GM12872 (cell line): ENCODE measurements around the gene IKZF3.

Experiments
- TF ChIP-seq, protein P1 (sequence below): IDR thresholded peaks from 3 replicates; pipeline ENCODE4 v1.5.1; 2011; ENCODE audit warnings: low read depth, mild to moderate bottlenecking, low read length, moderate library complexity; ENCODE audit not compliant: insufficient read depth

Gene IKZF3

DNA sequence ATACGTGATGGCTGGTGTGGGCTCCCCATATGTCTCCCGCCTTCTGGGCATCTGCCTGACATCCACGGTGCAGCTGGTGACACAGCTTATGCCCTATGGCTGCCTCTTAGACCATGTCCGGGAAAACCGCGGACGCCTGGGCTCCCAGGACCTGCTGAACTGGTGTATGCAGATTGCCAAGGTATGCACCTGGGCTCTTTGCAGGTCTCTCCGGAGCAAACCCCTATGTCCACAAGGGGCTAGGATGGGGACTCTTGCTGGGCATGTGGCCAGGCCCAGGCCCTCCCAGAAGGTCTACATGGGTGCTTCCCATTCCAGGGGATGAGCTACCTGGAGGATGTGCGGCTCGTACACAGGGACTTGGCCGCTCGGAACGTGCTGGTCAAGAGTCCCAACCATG lies 139.4 kb downstream of the IKZF3 start:
- TF ChIP-seq, protein P1, sequence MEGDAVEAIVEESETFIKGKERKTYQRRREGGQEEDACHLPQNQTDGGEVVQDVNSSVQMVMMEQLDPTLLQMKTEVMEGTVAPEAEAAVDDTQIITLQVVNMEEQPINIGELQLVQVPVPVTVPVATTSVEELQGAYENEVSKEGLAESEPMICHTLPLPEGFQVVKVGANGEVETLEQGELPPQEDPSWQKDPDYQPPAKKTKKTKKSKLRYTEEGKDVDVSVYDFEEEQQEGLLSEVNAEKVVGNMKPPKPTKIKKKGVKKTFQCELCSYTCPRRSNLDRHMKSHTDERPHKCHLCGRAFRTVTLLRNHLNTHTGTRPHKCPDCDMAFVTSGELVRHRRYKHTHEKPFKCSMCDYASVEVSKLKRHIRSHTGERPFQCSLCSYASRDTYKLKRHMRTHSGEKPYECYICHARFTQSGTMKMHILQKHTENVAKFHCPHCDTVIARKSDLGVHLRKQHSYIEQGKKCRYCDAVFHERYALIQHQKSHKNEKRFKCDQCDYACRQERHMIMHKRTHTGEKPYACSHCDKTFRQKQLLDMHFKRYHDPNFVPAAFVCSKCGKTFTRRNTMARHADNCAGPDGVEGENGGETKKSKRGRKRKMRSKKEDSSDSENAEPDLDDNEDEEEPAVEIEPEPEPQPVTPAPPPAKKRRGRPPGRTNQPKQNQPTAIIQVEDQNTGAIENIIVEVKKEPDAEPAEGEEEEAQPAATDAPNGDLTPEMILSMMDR = no peak

DNA sequence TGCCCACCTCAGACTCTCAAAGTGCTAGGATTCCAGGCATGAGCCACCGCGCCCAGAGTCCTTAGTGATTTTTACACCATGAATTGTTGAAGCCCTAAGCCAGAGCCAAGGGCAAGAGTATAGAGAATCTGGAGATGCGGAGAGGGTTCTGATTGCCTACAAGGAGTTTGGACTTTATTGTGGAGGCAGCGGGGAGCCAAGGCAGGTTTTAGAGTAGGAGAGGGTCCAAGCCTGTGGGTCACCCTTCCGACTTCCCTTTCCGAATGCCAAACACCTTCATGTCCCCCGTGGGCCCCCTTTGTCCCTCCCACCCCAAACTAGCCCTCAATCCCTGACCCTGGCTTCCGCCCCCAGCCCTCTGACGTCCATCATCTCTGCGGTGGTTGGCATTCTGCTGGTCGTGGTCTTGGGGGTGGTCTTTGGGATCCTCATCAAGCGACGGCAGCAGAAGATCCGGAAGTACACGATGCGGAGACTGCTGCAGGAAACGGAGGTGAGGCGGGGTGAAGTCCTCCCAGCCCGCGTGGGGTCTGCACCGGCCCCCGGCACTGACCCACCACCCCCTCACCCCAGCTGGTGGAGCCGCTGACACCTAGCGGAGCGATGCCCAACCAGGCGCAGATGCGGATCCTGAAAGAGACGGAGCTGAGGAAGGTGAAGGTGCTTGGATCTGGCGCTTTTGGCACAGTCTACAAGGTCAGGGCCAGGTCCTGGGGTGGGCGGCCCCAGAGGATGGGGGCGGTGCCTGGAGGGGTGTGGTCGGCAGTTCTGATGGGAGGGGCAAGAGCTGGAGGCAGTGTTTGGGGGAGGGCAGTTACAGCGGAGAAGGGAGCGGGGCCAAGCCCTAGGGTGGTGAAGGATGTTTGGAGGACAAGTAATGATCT lies 140.9 kb downstream of the IKZF3 start:
- TF ChIP-seq, protein P1 = no peak

DNA sequence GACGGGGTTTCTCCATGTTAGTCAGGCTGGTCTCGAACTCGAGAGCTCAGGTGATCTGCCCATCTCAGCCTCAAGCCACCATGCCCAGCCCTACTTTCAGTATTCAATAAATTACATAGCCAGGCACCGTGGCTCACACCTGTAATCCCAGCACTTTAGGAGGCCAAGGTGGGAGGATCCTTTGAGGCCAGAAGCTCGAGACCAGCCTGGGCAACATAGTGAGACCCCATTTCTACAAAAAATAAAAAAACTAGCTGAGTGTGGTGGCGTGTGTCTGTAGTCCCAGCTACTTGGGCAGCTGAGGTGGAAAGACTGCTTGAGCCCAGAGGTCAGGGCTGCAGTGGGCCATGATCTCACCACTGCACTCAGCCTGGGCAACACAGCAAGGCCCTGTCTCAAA lies 142.0 kb downstream of the IKZF3 start:
- TF ChIP-seq, protein P1 = no peak

DNA sequence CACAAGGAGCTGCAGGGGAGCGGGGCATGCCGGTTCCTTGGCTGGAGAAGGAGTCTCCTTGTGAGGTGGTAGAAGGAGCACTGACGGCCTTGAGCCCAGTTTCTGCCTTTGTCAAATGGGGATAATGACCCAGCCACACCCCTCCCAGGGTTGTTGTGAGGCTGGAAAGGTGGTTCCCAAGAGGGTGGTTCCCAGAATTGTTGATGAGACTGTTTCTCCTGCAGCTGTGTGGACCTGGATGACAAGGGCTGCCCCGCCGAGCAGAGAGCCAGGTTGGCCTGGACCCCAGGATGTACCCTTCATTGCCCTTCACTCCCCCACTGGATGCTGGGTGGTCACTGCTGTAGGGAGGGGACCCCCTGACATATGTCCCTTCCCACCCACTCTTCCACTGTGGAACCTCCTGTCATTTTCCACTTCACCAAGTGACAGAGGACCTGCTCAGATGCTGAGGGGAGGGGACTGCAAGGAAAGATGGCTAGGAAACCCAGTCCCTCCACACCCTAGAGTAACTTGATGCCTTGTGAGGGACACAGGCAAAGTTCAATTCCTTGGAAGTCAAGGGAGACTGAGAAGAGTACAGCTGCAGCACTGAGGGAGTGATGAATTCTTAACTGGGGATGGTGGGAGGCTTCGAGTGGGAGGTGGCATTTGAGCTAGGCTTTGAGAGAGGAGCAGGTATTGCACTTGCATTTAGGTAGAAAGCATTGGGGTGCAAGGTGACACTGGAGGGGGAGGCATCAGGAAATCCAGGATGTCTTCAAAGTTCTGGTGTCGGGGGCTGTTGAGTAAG lies 144.4 kb downstream of the IKZF3 start:
- TF ChIP-seq, protein P1 = no peak

DNA sequence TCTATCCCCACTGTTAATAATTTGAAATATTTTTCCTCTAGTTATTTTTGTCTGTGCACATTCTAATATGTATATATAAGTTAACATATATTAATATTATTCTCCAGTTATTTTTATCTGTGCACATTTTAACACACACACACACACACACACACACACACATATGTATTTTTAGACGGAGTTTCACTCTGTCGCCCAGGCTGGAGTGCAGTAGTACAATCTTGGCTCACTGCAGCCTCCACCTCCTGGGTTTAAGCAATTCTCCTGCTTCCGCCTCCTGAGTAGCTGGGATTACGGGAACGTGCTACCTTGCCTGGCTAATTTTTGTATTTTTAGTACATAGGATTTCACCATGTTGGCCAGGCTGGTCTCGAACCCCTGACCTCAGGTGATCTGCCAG lies 146.5 kb downstream of the IKZF3 start:
- TF ChIP-seq, protein P1 = no peak

DNA sequence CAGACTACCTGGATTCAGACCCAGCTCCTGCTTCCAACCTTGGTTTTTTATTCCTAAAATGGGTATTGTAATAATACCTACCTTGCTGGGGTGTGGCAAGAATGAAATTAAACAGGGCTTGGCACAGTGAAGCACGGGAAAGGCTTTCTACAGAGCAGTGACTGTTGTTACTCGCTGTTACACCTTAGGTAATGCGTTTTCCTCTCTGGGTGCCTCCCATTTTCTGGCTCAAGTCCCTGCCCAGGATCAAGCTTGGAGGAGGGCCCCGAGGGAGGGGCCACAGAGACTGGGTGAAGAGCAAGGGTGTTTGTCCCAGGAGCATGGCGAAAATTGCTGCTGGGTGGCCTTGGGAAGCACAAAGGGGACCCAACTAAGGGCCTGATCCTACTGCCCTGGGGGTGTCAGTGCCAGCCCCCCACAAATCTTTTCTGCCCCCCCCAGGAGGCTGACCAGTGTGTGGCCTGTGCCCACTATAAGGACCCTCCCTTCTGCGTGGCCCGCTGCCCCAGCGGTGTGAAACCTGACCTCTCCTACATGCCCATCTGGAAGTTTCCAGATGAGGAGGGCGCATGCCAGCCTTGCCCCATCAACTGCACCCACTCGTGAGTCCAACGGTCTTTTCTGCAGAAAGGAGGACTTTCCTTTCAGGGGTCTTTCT lies 147.1 kb downstream of the IKZF3 start:
- TF ChIP-seq, protein P1 = no peak

DNA sequence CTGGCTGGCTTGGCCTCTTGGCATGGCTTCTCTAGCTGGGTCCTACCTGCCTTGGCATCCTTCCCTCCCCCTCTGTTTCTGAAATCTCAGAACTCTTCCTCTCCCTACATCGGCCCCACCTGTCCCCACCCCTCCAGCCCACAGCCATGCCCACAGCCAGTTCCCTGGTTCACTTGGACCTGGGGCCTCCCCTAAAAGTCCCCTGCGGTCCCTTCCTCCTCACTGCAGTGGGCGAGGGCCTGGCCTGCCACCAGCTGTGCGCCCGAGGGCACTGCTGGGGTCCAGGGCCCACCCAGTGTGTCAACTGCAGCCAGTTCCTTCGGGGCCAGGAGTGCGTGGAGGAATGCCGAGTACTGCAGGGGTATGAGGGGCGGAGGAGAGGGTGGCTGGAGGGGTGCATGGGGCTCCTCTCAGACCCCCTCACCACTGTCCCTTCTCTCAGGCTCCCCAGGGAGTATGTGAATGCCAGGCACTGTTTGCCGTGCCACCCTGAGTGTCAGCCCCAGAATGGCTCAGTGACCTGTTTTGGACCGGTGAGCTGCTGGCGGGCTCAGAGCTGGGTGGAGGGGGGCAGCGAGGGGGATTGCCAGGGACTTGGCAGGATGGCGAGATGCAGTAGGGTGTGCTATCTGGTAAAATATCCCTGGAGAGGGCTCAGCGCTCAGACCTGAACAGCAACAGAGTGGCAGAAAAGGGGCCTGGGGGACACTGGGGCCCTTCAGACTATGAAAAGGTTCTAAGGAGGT lies 147.9 kb downstream of the IKZF3 start:
- TF ChIP-seq, protein P1 = no peak
